Type B pancreatic cell (in vitro differentiated cells): ENCODE data around the gene ABHD8. TPM values are rescaled to one million over a fixed set of nuclear protein-coding genes. Genes with fewer than 3 reads are reported as not detected.

Source experiments
- DNase-seq: peaks from one replicate; pipeline ENCODE4 v3.0.0; 2021; ENCODE audit warnings: mixed read lengths; ENCODE audit not compliant: unreplicated experiment; ENCODE audit errors: extremely low spot score
- H3K27ac Mint-ChIP-seq: 2 replicates; pipeline ENCODE4 v1.8.0; 2021; ENCODE audit warnings: mild to moderate bottlenecking, mixed read lengths
- H3K27me3 Mint-ChIP-seq: 2 replicates; pipeline ENCODE4 v1.8.0; 2021; ENCODE audit warnings: mixed read lengths
- H3K36me3 Mint-ChIP-seq: 2 replicates; pipeline ENCODE4 v1.8.0; 2021; ENCODE audit warnings: mixed read lengths
- H3K4me1 Mint-ChIP-seq: one replicate; pipeline ENCODE4 v1.8.0; 2021; ENCODE audit warnings: mixed read lengths; ENCODE audit not compliant: unreplicated experiment
- H3K4me3 Mint-ChIP-seq: 2 replicates; pipeline ENCODE4 v1.8.0; 2021; ENCODE audit warnings: mild to moderate bottlenecking, mixed read lengths
- H3K9me3 Mint-ChIP-seq: 2 replicates; pipeline ENCODE4 v1.8.0; 2021; ENCODE audit warnings: mixed read lengths
- total RNA-seq: library from RNA; stranded (reverse); gene quantifications from 2 replicates; pipeline ENCODE4 v1.2.1, GENCODE V29; 2021; ENCODE audit warnings: low replicate concordance
- TF ChIP-seq, protein P1 (sequence below): fragments of 200-600 bp; sonication (generic); conservative IDR thresholded peaks from 2 replicates; pipeline ENCODE4 v1.5.0; 2021; ENCODE audit warnings: antibody characterized with exemption, mild to moderate bottlenecking

Gene ABHD8
- total RNA-seq, 1 donor from 2014 or later, result 14.3 TPM

DNA sequence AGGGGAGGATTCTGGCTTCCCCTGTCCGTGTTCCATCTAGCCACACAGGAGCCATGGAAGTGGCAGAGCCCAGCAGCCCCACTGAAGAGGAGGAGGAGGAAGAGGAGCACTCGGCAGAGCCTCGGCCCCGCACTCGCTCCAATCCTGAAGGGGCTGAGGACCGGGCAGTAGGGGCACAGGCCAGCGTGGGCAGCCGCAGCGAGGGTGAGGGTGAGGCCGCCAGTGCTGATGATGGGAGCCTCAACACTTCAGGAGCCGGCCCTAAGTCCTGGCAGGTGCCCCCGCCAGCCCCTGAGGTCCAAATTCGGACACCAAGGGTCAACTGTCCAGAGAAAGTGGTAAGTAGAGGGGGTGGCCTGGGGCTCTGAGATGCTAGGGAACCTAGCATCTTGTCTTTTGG, 34.5 kb downstream of the ABHD8 start:
- Mint-ChIP-seq H3K36me3 (peaks cover 4% of the 10 kb centered on the region), H3K4me3 (peak overlapping the region; percentile 49)

DNA sequence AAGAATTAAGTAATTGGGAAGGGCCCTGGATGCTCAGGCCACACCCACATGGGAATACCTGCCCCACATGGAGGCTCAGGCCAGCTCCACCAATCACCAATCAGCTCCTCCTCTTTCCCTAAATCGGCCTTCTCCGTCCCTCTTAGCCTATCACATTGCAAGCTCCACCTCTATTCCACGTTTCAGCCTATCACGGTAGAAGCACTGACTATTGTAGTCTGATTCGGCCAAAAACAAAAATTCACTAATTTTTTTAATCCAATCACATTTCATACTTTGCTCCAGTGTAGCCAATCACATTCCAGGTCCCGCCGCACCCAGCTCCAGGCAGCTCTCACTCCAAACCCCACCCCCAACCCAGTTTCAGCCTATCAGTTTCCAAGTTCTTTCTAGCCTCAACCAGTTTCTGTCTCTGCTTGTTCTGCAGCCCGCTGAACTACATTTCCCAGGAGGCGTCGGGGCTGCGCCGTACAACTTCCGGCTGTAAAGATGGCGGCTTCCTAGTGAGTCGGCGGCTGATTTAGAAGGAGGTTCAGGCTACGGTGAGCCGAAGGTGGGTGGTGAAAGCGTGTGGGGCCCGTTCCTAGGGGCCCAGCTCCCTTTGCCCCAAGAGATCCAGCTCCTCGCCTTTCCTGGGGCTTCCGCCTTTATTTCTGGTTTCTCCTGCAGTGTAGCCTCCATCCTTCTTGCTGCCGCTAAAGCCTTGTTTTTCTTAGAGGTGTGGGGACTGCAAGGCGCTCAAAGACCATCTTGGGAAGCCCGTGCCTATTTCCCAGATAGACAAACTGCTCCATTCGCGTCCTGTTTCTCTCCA, 36.0 kb downstream of the ABHD8 start, which contains the start of gene BABAM1:
Gene BABAM1, plus strand, starts transcription at position 469 of the 814 bp plus-strand sequence. CDS start 1,364 bp downstream, outside the sequence.
- Mint-ChIP-seq H3K27ac (peak within 1 kb of the TSS; percentile 96), H3K27me3 (peaks cover 3% of the 10 kb centered on the region), H3K4me1 (peaks cover 11% of the 10 kb centered on the region), H3K36me3 (peaks cover 4% of the 10 kb centered on the region), H3K4me3 (peak within 1 kb of the TSS; percentile 87), H3K9me3 (peaks cover 6% of the 10 kb centered on the region)
- DNase-seq, result peak; percentile 93
- TF ChIP-seq, protein P1, sequence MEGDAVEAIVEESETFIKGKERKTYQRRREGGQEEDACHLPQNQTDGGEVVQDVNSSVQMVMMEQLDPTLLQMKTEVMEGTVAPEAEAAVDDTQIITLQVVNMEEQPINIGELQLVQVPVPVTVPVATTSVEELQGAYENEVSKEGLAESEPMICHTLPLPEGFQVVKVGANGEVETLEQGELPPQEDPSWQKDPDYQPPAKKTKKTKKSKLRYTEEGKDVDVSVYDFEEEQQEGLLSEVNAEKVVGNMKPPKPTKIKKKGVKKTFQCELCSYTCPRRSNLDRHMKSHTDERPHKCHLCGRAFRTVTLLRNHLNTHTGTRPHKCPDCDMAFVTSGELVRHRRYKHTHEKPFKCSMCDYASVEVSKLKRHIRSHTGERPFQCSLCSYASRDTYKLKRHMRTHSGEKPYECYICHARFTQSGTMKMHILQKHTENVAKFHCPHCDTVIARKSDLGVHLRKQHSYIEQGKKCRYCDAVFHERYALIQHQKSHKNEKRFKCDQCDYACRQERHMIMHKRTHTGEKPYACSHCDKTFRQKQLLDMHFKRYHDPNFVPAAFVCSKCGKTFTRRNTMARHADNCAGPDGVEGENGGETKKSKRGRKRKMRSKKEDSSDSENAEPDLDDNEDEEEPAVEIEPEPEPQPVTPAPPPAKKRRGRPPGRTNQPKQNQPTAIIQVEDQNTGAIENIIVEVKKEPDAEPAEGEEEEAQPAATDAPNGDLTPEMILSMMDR, result no peak

More for the DNA sequence above, 34.5 kb downstream of the ABHD8 start:
- H3K27ac Mint-ChIP-seq, result no peak overlapping the region
- H3K27me3 Mint-ChIP-seq, result peaks cover 3% of the 10 kb centered on the region
- TF ChIP-seq, protein P1, result no peak
- peaks cover 6% of the 10 kb centered on the region for H3K9me3 Mint-ChIP-seq
- no peak for DNase-seq
- peaks cover 11% of the 10 kb centered on the region for H3K4me1 Mint-ChIP-seq

DNA sequence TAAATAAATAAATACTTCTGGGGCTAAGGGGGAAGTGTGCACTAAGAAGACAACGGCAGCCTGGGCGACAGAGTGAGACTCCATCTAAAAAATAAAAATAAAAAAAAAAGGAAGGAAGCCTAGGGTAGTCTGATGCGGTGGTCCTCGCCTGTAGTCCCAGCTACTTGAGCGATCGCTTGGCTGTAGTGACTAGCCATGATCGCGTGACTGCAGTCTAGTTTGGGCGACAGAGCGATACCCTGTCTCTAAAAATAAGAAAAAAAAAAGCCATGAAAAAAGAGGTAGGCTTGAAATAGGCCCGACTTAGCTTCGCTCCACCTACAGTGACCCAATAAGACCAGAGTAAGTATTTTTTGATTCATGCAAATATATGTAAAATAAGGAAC, 36.6 kb downstream of the ABHD8 start:
- Mint-ChIP-seq H3K4me1 (peaks cover 11% of the 10 kb centered on the region), H3K27ac (peak overlapping the region; percentile 96), H3K4me3 (peak overlapping the region; percentile 87), H3K27me3 (peaks cover 3% of the 10 kb centered on the region), H3K9me3 (peaks cover 6% of the 10 kb centered on the region), H3K36me3 (peaks cover 4% of the 10 kb centered on the region)
- DNase-seq, result no peak
- TF ChIP-seq, protein P1, result no peak

DNA sequence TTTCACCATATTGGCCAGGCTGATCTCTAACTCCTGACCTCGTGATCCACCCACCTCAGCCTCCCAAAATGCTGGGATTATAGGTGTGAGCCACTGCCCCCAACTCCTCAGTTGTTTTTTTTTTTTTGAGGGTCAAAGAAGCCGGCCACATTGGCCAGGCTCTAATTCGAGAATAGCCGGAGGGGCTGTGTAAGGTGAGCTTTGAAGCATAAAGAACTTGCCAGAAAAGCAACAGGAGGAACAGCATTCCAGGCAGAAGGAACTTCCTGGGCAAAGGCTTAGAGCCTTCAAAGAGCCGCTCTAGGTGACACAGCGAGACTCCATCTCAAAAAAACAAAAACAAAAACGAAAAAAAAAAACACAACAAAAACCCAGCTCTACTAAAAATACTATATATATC, 37.2 kb downstream of the ABHD8 start:
- TF ChIP-seq, protein P1, result no peak
- no peak overlapping the region for H3K4me3 Mint-ChIP-seq
- H3K27me3 Mint-ChIP-seq, result peaks cover 3% of the 10 kb centered on the region
- H3K4me1 Mint-ChIP-seq, result peaks cover 12% of the 10 kb centered on the region
- H3K9me3 Mint-ChIP-seq, result peaks cover 6% of the 10 kb centered on the region
- peaks cover 4% of the 10 kb centered on the region for H3K36me3 Mint-ChIP-seq
- DNase-seq, result no peak
- peak overlapping the region; percentile 80 for H3K27ac Mint-ChIP-seq

DNA sequence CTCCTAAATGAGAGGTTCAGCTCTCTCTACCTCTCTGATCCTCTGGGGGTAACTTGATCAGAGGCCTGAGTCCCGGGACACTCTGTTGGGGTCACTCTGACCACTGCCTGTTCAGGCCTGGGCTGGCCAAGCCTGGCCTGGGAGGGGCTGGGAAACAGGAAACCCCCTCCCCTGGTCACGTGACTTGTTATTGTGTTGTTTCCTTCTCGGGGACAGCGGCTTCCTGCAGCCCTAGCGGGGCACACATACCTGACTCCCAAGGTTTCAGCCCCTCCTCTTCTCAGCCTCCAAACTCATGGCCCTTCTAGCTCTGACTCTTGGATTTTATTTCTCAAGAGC, 38.6 kb downstream of the ABHD8 start, which contains the start of gene USHBP1:
Gene USHBP1, minus strand, starts transcription at position 105 of the 339 bp plus-strand sequence. CDS start 446 bp downstream, outside the sequence.
- peaks cover 6% of the 10 kb centered on the region for H3K27me3 Mint-ChIP-seq
- H3K36me3 Mint-ChIP-seq, result peaks cover 4% of the 10 kb centered on the region
- H3K9me3 Mint-ChIP-seq, result peaks cover 6% of the 10 kb centered on the region
- H3K27ac Mint-ChIP-seq, result no peak within 1 kb of the TSS
- TF ChIP-seq, protein P1, result no peak
- peaks cover 17% of the 10 kb centered on the region for H3K4me1 Mint-ChIP-seq
- no peak for DNase-seq
- no peak within 1 kb of the TSS for H3K4me3 Mint-ChIP-seq
